Heart left ventricle (tissue), 13 donors: ENCODE data around the gene MXD3.

Experiments used
- CTCF ChIP-seq, 12 donors: fragments of 200-600 bp; sonication (generic) in 4 of 12; IDR thresholded peaks; one replicate each; pipeline versions ENCODE4 v1.5.0 to v1.8.0; 2018 to 2022; ENCODE audit warnings: antibody characterized with exemption in 12 of 12, mild to moderate bottlenecking in 5 of 12
- POLR2A ChIP-seq, 2 donors: fragments of 450-650 bp; IDR thresholded peaks; one replicate each; pipeline ENCODE4 v1.6.1; 2017; ENCODE audit warnings: antibody characterized with exemption in 2 of 2, mild to moderate bottlenecking in 2 of 2, moderate library complexity in 2 of 2
- donor health status: ischemic (EF 13 %, LVEDD 7.1; RV severe dilation, severe dysfunction).
- donor health status: DM: no; HTN: yes; CAD: no.
- donor health status: DM: no; HTN: no; CAD: no.
- donor health status: ischemic (EF 25% LVEDD 6.9; RV normal size, moderate dysfunction).
- donor health status: ischemic (EF 25% LVEDD 5.7; RV mildly dilated, moderate dysfunction).
- donor health status: ischemic (EF 35%, LVEDD 5.7; RV mildly dilated, moderate dysfunction).
- donor health status: nonischemic (EF 11% LVEDD 7.7; RV severe dilation, severe dysfunction).
- donor health status: DM: yes; HTN: yes; CAD: no.
- donor health status: PGD.
- donor health status: ischemic (EF 29% LVEDD 5.4; RV normal size, mild dysfunction).
- donor health status: nonischemic (EF 23%, LVEDD 6.1; RV moderate dilation, normal function).

- no peak for TF ChIP-seq POLR2A (IDR thresholded peaks at IDR 0.05)
- no peak for TF ChIP-seq CTCF (IDR thresholded peaks at IDR 0.05)
Measured at GRCh38 chr5:177343777-177344176, 32.1 kb upstream of the MXD3 start.
